ENCODE measurements around the gene WDR75. TPM values are rescaled to one million over a fixed set of nuclear protein-coding genes. Genes with fewer than 3 reads are reported as not detected.

The WDR75 gene
- total and polyA plus RNA-seq, 2 of the 13 experiments (the other 11 are each of a cell fraction or from before 2014, with no cell fraction given), result 63.0 to 74.1 TPM

DNA sequence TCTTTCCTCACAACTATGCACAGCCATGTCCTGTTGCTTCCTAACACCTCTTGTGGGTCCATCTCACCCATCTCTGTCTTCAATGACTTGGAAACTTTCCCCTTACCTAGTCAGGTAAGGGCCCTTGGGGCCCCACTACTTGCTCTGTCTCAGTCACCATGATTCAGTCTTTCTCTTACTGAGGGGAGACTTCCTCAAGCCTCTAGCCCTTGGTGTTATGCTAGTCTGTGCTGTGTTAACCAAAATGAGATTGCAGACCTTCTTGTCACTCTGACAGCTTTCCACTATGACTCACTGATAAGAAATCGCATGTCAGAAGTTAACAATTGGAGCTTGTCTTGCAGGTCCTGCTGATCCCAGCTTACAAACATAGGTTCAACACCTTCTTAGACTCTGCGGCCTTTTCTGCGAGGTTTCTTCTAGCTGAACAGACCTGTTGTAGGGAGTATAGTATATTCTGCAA lies 65.3 kb downstream of the WDR75 start (continued):
- TF ChIP-seq, protein P1, sequence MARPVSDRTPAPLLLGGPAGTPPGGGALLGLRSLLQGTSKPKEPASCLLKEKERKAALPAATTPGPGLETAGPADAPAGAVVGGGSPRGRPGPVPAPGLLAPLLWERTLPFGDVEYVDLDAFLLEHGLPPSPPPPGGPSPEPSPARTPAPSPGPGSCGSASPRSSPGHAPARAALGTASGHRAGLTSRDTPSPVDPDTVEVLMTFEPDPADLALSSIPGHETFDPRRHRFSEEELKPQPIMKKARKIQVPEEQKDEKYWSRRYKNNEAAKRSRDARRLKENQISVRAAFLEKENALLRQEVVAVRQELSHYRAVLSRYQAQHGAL (CRISPR knock-in tag; IDR thresholded peaks at IDR 0.05; ENCODE audit: not compliant biosample characterization), result no peak
- TF ChIP-seq, protein P2, sequence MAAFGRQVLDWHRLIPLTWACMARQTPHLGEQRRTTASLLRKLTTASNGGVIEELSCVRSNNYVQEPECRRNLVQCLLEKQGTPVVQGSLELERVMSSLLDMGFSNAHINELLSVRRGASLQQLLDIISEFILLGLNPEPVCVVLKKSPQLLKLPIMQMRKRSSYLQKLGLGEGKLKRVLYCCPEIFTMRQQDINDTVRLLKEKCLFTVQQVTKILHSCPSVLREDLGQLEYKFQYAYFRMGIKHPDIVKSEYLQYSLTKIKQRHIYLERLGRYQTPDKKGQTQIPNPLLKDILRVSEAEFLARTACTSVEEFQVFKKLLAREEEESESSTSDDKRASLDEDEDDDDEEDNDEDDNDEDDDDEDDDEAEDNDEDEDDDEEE (CRISPR knock-in tag; IDR thresholded peaks at IDR 0.05), result no peak
- TF ChIP-seq, protein P3, sequence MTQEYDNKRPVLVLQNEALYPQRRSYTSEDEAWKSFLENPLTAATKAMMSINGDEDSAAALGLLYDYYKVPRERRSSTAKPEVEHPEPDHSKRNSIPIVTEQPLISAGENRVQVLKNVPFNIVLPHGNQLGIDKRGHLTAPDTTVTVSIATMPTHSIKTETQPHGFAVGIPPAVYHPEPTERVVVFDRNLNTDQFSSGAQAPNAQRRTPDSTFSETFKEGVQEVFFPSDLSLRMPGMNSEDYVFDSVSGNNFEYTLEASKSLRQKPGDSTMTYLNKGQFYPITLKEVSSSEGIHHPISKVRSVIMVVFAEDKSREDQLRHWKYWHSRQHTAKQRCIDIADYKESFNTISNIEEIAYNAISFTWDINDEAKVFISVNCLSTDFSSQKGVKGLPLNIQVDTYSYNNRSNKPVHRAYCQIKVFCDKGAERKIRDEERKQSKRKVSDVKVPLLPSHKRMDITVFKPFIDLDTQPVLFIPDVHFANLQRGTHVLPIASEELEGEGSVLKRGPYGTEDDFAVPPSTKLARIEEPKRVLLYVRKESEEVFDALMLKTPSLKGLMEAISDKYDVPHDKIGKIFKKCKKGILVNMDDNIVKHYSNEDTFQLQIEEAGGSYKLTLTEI (CRISPR knock-in tag; conservative IDR thresholded peaks at IDR 0.05), result no peak
- no peak for TF ChIP-seq SOX13 (IDR thresholded peaks at IDR 0.05)
- TF ChIP-seq SOX13 (CRISPR knock-in tag; conservative IDR thresholded peaks at IDR 0.05 in 1 of 2, IDR thresholded peaks at IDR 0.05 in 1 of 2), result peak in 1 of 2 experiments; percentile 71; a peak in 2 of 4 replicates
- TF ChIP-seq, protein P4, sequence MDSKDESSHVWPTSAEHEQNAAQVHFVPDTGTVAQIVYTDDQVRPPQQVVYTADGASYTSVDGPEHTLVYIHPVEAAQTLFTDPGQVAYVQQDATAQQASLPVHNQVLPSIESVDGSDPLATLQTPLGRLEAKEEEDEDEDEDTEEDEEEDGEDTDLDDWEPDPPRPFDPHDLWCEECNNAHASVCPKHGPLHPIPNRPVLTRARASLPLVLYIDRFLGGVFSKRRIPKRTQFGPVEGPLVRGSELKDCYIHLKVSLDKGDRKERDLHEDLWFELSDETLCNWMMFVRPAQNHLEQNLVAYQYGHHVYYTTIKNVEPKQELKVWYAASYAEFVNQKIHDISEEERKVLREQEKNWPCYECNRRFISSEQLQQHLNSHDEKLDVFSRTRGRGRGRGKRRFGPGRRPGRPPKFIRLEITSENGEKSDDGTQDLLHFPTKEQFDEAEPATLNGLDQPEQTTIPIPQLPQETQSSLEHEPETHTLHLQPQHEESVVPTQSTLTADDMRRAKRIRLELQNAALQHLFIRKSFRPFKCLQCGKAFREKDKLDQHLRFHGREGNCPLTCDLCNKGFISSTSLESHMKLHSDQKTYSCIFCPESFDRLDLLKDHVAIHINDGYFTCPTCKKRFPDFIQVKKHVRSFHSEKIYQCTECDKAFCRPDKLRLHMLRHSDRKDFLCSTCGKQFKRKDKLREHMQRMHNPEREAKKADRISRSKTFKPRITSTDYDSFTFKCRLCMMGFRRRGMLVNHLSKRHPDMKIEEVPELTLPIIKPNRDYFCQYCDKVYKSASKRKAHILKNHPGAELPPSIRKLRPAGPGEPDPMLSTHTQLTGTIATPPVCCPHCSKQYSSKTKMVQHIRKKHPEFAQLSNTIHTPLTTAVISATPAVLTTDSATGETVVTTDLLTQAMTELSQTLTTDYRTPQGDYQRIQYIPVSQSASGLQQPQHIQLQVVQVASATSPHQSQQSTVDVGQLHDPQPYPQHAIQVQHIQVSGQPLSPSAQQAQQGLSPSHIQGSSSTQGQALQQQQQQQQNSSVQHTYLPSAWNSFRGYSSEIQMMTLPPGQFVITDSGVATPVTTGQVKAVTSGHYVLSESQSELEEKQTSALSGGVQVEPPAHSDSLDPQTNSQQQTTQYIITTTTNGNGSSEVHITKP (CRISPR knock-in tag; IDR thresholded peaks at IDR 0.05; ENCODE audit: low read depth), result no peak
- TF ChIP-seq SAP130 (CRISPR knock-in tag; IDR thresholded peaks at IDR 0.05; ENCODE audit: low read depth), result peak; percentile 73; the same call in 1 of the 2 replicates
- TF ChIP-seq KDM5A (IDR thresholded peaks at IDR 0.05; ENCODE audit: borderline replicate concordance, low read length), result no peak
- no peak for TF ChIP-seq SP5 (CRISPR knock-in tag; IDR thresholded peaks at IDR 0.05; ENCODE audit: borderline replicate concordance, low read depth)
- TF ChIP-seq ZNF883 (CRISPR knock-in tag; IDR thresholded peaks at IDR 0.05; ENCODE audit: not compliant biosample characterization), result no peak
- no peak for TF ChIP-seq ATRX (CRISPR knock-in tag; IDR thresholded peaks at IDR 0.05; ENCODE audit: borderline replicate concordance)
- 0 out of 2 replicates have a peak, but pooled peaks have one; percentile 34 for TF ChIP-seq KMT2B (CRISPR knock-in tag; IDR thresholded peaks at IDR 0.05)
- TF ChIP-seq ZNF335 (CRISPR knock-in tag; IDR thresholded peaks at IDR 0.05), result no peak
- no peak for TF ChIP-seq ZFX (CRISPR knock-in tag; IDR thresholded peaks at IDR 0.05; ENCODE audit: low read depth)
- TF ChIP-seq, protein P5, sequence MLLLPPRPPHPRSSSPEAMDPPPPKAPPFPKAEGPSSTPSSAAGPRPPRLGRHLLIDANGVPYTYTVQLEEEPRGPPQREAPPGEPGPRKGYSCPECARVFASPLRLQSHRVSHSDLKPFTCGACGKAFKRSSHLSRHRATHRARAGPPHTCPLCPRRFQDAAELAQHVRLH (CRISPR knock-in tag; IDR thresholded peaks at IDR 0.05; ENCODE audit: borderline replicate concordance, low read depth), result no peak
- TF ChIP-seq TBX3 (IDR thresholded peaks at IDR 0.05; ENCODE audit: borderline replicate concordance), result no peak
- TF ChIP-seq PTBP1 (IDR thresholded peaks at IDR 0.05; ENCODE audit: low read depth, low read length, poor library complexity, severe bottlenecking), result no peak
- TF ChIP-seq ZNF709 (CRISPR knock-in tag; IDR thresholded peaks at IDR 0.05), result no peak
- TF ChIP-seq ZNF563 (CRISPR knock-in tag; IDR thresholded peaks at IDR 0.05), result no peak
- TF ChIP-seq, protein P6, sequence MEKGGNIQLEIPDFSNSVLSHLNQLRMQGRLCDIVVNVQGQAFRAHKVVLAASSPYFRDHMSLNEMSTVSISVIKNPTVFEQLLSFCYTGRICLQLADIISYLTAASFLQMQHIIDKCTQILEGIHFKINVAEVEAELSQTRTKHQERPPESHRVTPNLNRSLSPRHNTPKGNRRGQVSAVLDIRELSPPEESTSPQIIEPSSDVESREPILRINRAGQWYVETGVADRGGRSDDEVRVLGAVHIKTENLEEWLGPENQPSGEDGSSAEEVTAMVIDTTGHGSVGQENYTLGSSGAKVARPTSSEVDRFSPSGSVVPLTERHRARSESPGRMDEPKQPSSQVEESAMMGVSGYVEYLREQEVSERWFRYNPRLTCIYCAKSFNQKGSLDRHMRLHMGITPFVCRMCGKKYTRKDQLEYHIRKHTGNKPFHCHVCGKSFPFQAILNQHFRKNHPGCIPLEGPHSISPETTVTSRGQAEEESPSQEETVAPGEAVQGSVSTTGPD (CRISPR knock-in tag; IDR thresholded peaks at IDR 0.05), result no peak
- TF ChIP-seq KLF12 (CRISPR knock-in tag; IDR thresholded peaks at IDR 0.05; ENCODE audit: borderline replicate concordance), result no peak
